HS-5 (cell line): ENCODE data around the gene TAS2R16.
A peak's percentile ranks its signal among the peaks of the same experiment; 100 is the strongest.

ENCODE experiments used
- DNase-seq: peaks from one replicate; pipeline ENCODE4 v3.0.0-alpha.2; 2012; ENCODE audit warnings: low read depth

Gene TAS2R16

GRCh38 chr7:122995600-122995999, at the start of gene TAS2R16:
Gene TAS2R16, minus strand, starts transcription at chr7:122995700. Its CDS starts 66 bp downstream, at chr7:122995634.
- DNase-seq: no peak

DNA sequence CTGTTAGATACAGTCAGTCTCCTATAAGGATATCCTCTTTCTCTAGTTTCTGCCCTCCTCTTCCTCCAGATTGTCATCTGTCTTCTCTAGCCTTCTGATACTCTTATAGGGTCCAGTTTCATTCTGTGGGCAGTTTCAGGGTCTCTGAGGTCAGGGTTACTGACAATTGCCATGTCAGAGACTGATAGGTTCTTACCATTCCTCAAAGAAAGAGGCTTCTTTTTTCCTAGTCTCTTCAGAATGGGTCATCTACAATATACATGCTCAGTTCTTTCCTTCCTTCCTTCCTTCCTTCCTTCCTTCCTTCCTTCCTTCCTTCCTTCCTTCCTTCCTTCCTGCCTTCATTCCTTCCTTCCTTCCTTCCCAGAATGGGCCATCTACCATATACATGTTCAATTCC, 48.1 kb upstream of the TAS2R16 start:
- no peak for DNase-seq

- peak; percentile 16 for DNase-seq
These were observed 45.6 kb upstream of the TAS2R16 start for GRCh38 chr7:123041101-123041500.

DNA sequence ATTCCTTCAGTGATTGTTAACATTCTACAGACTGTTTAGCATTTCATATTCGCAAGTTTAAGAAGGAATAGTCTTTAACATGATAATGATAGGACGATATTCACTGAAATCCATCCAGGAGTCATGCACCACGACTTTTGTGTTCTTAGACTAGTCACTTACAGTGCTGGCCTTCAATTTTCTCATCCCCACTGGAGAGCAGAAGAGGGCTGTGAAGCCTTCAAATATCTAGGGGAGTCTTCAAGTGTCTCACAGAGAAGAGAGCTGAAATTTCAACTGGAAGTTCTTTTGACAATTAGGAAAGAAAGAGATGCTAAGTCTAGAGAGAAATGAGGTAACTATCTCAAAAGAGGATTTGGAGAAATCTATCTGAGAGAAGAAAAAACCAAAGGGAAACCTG, 43.8 kb upstream of the TAS2R16 start:
- no peak for DNase-seq

DNA sequence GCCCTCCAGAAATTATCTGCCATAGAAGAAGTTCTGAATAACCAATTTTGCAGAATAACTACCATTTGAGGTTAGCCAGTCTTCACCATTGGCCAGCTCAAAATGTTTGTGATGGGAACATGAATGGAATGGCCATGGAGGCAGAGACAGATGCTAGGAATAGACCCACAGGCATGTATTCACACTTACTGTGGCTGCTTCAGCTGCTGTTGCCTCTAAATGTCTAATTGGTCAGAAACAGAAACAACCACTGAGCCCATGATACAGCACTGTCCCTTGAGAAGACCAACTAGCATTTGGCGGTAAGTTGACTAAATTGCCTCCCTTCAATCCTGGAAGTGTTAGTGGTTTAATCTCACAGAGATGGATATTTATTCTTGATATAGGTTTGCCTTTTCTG, 38.6 kb upstream of the TAS2R16 start:
- no peak for DNase-seq

GRCh38 chr7:123030631-123031030, 35.1 kb upstream of the TAS2R16 start:
- DNase-seq: no peak

DNA sequence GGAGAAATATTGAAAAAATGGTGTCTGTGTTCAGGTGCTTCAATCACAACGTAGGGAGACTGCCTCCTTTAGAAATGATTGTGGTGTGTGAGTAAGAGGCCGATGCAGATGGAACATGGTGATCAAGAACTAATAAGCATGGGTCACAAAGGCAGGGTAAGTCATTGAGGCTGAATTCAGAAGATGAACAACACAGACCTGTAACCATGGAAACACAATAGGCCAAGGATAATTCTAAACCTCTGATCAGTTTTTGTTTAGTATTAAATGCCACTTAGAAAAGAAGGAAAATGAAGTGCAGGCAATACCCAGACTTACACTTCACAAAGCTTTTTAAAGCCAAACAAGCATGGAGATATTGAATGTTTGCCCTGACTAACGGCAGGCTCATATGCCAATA, 32.8 kb upstream of the TAS2R16 start:
- no peak for DNase-seq

- DNase-seq: no peak
These were observed 30.8 kb upstream of the TAS2R16 start for GRCh38 chr7:123026251-123026650.

DNA sequence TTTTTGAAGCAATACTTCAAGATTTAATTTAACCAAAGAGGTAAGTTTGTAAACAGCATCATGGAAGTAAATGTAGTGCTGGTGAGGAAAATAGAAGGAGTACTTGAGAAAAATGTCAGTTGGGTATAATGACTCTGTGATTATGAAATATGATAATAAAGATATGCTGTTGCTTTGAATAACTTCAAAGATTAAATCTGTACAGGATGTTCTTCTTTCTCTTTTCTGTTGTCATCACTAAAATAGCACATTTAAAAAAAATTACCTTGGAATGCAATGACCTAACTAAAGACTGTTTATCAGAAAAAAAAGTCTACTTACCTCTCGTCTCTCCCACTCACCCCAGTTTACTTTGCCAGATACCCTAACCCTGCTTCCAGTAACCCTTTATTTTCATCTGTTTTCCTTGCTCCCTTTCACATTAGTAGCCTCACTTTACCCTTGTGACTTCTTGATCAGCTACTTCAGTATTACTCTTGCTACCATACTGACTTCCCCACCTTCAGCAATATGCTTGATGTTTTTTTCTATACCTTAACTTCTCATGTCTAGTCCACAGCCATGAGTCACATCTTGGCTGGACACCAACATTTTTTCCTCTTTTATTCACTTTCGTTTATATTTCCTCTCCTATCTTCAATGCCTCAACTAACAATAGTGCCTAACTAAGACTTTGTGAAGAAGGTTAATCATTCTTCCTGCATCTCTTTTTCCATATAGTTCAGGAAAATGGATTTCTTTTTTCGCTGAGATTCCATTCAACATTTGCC, 29.7 kb upstream of the TAS2R16 start:
- DNase-seq: peak; percentile 68

DNA sequence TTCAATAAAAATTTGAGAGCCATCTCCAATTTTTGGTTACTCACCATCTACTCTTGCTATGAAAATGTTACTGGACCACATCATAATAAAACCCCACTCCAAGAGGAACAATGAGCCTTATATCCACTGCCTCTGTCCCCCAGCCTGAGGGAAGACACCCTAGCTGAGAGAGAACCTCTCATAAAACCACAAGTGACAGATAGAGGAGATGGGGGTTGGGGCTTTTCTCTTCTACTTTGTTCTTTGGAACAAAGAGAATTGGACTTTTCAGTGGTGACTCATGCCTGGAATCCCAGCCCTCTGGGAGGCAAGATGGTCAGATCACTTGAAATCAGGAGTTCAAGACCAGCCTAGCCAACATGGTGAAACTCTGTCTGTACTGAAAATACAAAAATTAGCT, 27.6 kb upstream of the TAS2R16 start:
- no peak for DNase-seq

DNA sequence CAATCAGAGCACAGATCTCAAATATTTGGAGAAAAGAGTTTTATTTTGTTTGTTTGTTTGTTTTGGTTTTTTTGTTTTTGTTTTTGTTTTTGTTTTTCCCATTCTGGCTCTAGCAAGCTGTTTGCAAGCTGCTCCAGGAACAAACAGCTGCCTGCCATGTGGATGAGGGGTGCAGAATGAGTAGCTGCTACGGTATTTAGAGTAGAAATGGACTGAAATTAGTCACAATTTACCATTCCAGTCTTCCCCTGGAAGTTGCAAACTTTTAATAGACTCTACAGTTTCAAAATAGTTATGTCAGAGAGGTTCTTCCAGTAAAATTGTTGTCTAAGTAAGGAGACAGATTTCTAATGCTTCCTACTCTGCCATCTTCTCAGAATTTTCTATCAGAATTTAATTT, 27.1 kb upstream of the TAS2R16 start:
- DNase-seq: peak; percentile 20

DNA sequence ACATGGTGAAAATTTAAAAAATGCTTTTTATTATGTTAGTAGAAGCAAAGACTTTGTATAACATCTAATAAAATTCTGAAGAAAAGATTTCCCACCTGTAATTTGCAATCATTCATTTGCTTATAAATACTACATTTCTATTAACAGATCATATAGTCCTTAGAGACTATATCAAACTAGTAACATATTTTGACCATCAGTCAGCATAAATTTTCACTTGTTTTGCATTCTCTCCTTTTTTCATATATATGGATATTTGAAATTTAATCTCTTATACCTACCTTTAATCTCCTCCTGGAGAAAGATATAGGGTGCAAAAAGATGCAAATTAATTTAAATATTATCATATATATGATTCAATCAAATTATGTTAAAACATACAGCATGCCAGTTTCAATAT, 16.9 kb upstream of the TAS2R16 start:
- no peak for DNase-seq

GRCh38 chr7:123011766-123012369, 16.4 kb upstream of the TAS2R16 start:
- no peak for DNase-seq

DNA sequence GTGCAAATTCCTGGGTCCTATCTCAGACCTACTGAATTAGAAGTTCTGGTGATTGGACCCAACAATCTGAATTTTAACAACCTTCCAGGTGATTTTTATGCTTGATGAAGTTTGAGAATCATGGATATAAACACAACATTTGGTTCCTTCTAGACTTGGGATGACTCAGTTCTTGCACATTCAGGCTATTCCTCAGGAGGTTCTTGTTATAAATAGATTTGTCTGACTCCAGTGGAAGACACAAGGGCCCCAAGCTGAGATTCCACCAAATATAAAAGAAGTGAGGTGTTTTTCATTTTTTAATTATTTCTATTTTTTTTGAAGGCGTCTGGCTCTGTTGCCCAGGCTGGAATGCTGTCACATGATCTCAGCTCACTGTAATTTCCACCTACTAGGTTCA, 9.4 kb upstream of the TAS2R16 start:
- DNase-seq: no peak

GRCh38 chr7:123003539-123004126, 8.1 kb upstream of the TAS2R16 start:
- DNase-seq: no peak

DNA sequence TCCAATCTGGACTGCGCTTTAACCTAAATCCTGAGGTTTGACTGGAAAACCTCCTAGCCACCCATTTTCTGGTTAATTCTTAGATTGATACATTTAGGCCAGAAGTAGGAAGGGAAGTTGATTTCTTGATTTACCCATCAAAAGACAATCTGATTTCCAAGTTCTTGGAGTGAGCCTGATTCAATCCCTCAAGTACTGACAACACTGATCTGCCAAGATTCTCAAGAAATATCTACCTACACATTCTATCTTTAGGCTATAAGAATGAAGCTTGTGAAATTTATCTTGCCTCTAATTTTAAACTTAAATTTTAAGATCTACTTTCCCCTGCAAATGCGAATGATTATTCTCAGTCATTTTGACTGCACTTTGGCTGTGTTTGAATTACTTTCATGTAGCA, 5.9 kb downstream of the TAS2R16 start:
- no peak for DNase-seq

GRCh38 chr7:122989041-122989440, 6.5 kb downstream of the TAS2R16 start:
- no peak for DNase-seq

- DNase-seq: no peak
These were observed 7.2 kb downstream of the TAS2R16 start for GRCh38 chr7:122988333-122988732.

DNA sequence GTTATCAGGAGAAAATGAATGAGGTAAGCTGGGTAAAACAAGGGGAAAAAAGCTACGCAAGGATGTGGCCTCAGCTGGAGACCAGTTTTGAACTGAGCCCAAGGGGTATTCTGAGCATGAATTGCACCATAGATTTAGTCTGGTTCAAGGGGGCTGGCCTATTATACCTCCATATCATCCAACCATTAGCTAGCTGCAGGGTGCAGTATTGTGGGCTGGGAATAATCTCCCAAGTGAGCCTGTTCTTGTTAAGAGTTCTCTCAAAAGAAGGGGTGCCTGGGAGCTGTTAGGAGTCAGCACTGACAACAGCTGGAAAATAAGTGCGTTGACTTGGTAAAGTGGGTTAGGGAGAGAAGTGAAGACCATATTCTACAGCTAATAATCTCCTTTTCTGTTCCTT, 8.0 kb downstream of the TAS2R16 start:
- DNase-seq: no peak

DNA sequence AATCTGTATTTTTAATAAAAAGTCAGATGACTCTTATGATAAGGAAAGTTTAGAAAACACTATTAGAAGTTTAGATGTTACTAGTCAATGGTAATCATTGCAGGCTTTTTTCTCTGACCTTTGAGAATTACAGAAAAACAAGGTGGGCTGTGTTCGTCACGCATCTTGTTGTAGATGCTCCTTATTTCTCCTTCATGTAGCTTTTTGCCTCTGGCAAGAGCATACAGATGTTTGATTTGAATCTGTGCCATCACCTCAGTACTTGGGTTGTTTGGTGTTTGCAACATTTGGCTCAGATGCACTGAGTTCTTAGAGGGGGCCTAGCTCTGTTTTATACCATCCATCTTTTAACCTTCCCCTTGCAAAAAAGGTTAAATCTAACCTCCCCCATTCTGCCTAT, 11.5 kb downstream of the TAS2R16 start:
- no peak for DNase-seq

DNA sequence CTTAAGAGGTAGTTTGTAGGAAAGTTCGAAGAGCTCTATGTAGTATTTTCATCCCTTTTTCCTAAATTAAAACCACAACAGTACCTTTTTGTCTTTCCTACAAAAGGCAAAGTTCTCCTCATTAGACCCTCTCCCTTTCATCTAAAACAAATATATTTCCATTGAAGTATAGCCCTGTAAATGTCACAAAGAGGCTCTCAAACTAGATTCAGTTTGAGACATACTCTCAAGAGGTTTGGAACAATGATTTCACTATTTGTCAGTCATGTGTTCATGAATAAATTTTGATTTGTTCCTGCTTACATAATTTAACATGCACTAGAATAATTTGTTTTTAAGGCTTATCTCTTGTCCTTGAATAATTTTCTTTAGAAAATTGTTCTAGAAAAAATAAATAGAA, 12.2 kb downstream of the TAS2R16 start:
- no peak for DNase-seq

GRCh38 chr7:122975341-122975740, 20.2 kb downstream of the TAS2R16 start:
- DNase-seq: no peak

GRCh38 chr7:122974229-122974628, 21.3 kb downstream of the TAS2R16 start:
- DNase-seq: no peak

GRCh38 chr7:122972056-122972455, 23.4 kb downstream of the TAS2R16 start:
- DNase-seq: no peak
